Naive thymus-derived CD8-positive, alpha-beta T cell (primary cell): ENCODE measurements around the gene IGFBP6. TPM values are rescaled to one million over a fixed set of nuclear protein-coding genes. Genes with fewer than 3 reads are reported as not detected.
A peak's percentile ranks its signal among the peaks of the same experiment; 100 is the strongest.

Experiments
- ATAC-seq, 2 donors: fragments of 150-1000 bp; cut with Tn5 transposase in 1 of 2; sonication (Bioruptor Pico), chemical (Tn5 transposase) in 1 of 2; 1 replicate in 1 of 2; 2 replicates in 1 of 2; pipeline ENCODE4 v1.10.0; 2021; ENCODE audit warnings: mild to moderate bottlenecking in 2 of 2, moderate library complexity in 2 of 2
- POLR2A ChIA-PET: fragments of 350-600 bp; sonication (Branson Sonifier 250); formaldehyde crosslinking; loops from one replicate; lab custom pipeline; 2021; ENCODE audit warnings: antibody characterized with exemption; lab: Charles Lee
- DNase-seq, 10 donors: peaks; one replicate each; pipeline versions ENCODE4 v3.0.0 to v3.0.0-alpha.2; 2020 to 2022
- H3K27ac Mint-ChIP-seq, 10 donors: one replicate each; pipeline ENCODE4 v1.8.0; 2020 to 2022; ENCODE audit warnings: mild to moderate bottlenecking in 10 of 10, mixed read lengths in 10 of 10, moderate library complexity in 4 of 10, inconsistent platforms in 1 of 10
- H3K27me3 Mint-ChIP-seq, 5 donors: one replicate each; pipeline ENCODE4 v1.8.0; 2021 to 2022; ENCODE audit warnings: mixed read lengths in 5 of 5
- H3K36me3 Mint-ChIP-seq, 3 donors: one replicate each; pipeline ENCODE4 v1.8.0; 2020 to 2022; ENCODE audit warnings: mixed read lengths in 3 of 3, mild to moderate bottlenecking in 2 of 3, inconsistent platforms in 1 of 3
- H3K4me1 Mint-ChIP-seq, 4 donors: one replicate each; pipeline ENCODE4 v1.8.0; 2021 to 2022; ENCODE audit warnings: mixed read lengths in 4 of 4
- H3K4me3 Mint-ChIP-seq, 10 donors: one replicate each; pipeline ENCODE4 v1.8.0; 2020 to 2022; ENCODE audit warnings: mild to moderate bottlenecking in 10 of 10, mixed read lengths in 10 of 10, moderate library complexity in 6 of 10, inconsistent platforms in 1 of 10
- H3K9me3 Mint-ChIP-seq, 9 donors: one replicate each; pipeline ENCODE4 v1.8.0; 2020 to 2022; ENCODE audit warnings: mixed read lengths in 9 of 9, mild to moderate bottlenecking in 3 of 9, inconsistent platforms in 1 of 9, moderate library complexity in 1 of 9
- polyA plus RNA-seq, 3 donors: library from polyadenylated mRNA; unstranded; fragments of 300-500 nt; fragmentation: Illumina TruSeq; gene quantifications; one replicate each; pipeline ENCODE4 v1.2.3, GENCODE V29; 2021
- total RNA-seq, 8 experiments: library from RNA in 2 of 8; stranded (reverse) in 2 of 8; gene quantifications; one replicate each; pipeline ENCODE4 v1.2.3 and lab custom pipeline; 2021 to 2026

IGFBP6 gene
- total and polyA plus RNA-seq, 5 experiments from 2014 or later: 0.65 to 16.9 (median 12.2) TPM; not detected in 1

- Mint-ChIP-seq H3K9me3 (no peaks in the 10 kb centered on the region), H3K36me3 (peaks cover 0 to 19% (median 2%) of the 10 kb centered on the region in 3 donors), H3K27ac (peak overlapping the region in 1 of 10 donors; percentile 22), H3K4me1 (peaks cover 3 to 14% (median 5%) of the 10 kb centered on the region in 4 donors), H3K27me3 (no peaks in the 10 kb centered on the region), H3K4me3 (no peak overlapping the region)
- DNase-seq (peak in 1 of 10 donors; percentile 61), ATAC-seq (no peak)
- POLR2A ChIA-PET: interaction anchor here (0.6 to 2.3 kb wide), 6 partner anchors 13 to 179 kb away, joined by 3 to 7 read pairs (median 6); partner anchors contain the start of genes SOAT2 and SPRYD3
These were observed 36.7 kb upstream of the IGFBP6 start for GRCh38 chr12:53060721-53061276.

- ATAC-seq (peak in 1 of 2 donors; percentile 28), DNase-seq (peak in 1 of 10 donors; percentile 34)
- H3K4me1 Mint-ChIP-seq: peaks cover 8 to 20% (median 11%) of the 10 kb centered on the region in 4 donors
- POLR2A ChIA-PET: interaction anchor here (1.2 to 2.3 kb wide), 5 partner anchors 14 to 41 kb away, joined by 3 to 7 read pairs (median 6); partner anchors contain the start of genes SOAT2 and SPRYD3
- peak overlapping the region in 5 of 10 donors; percentile 24 to 87 (median 55) for H3K27ac Mint-ChIP-seq
- no peak overlapping the region for H3K4me3 Mint-ChIP-seq
- no peaks in the 10 kb centered on the region for H3K27me3 Mint-ChIP-seq
- peaks cover 0 to 26% (median 2%) of the 10 kb centered on the region in 3 donors for H3K36me3 Mint-ChIP-seq
- no peaks in the 10 kb centered on the region for H3K9me3 Mint-ChIP-seq
These were observed 36.0 kb upstream of the IGFBP6 start for GRCh38 chr12:53061404-53062010.

- H3K9me3 Mint-ChIP-seq: no peaks in the 10 kb centered on the region
- no peaks in the 10 kb centered on the region for H3K27me3 Mint-ChIP-seq
- ATAC-seq (no peak), DNase-seq (peak in 1 of 10 donors; percentile 60)
- H3K36me3 Mint-ChIP-seq: peaks cover 0 to 34% (median 2%) of the 10 kb centered on the region in 3 donors
- POLR2A ChIA-PET: interaction anchor here (1.2 to 2.3 kb wide), 7 partner anchors 14 to 40 kb away, joined by 3 to 7 read pairs (median 5); partner anchors contain the start of genes SOAT2 and SPRYD3
- peaks cover 8 to 21% (median 13%) of the 10 kb centered on the region in 4 donors for H3K4me1 Mint-ChIP-seq
- H3K27ac Mint-ChIP-seq: peak overlapping the region in 3 of 10 donors; percentile 47 to 79 (median 55)
- no peak overlapping the region for H3K4me3 Mint-ChIP-seq
These were observed 35.2 kb upstream of the IGFBP6 start for GRCh38 chr12:53062011-53062961.

- Mint-ChIP-seq H3K9me3 (no peaks in the 10 kb centered on the region), H3K36me3 (peaks cover 0 to 40% (median 2%) of the 10 kb centered on the region in 3 donors), H3K4me3 (no peak overlapping the region), H3K27me3 (no peaks in the 10 kb centered on the region), H3K4me1 (peaks cover 8 to 22% (median 13%) of the 10 kb centered on the region in 4 donors), H3K27ac (peak overlapping the region in 2 of 10 donors; percentile 49 to 91)
- POLR2A ChIA-PET: interaction anchor here (0.6 to 1.7 kb wide), 4 partner anchors 8 to 49 kb away, joined by 4 to 5 read pairs (median 5); partner anchors contain the start of gene SPRYD3
- ATAC-seq (no peak), DNase-seq (peak in 1 of 10 donors; percentile 43)
These were observed 34.3 kb upstream of the IGFBP6 start for GRCh38 chr12:53062977-53063707.

- Mint-ChIP-seq H3K4me1 (peaks cover 10 to 29% (median 13%) of the 10 kb centered on the region in 4 donors), H3K27ac (peak overlapping the region in 2 of 10 donors; percentile 79 to 91), H3K27me3 (no peaks in the 10 kb centered on the region), H3K4me3 (no peak overlapping the region), H3K36me3 (peaks cover 0 to 46% (median 2%) of the 10 kb centered on the region in 3 donors), H3K9me3 (no peaks in the 10 kb centered on the region)
- DNase-seq (peak in 1 of 10 donors; percentile 55), ATAC-seq (no peak)
- POLR2A ChIA-PET: interaction anchor here (1.1 to 6.4 kb wide), 6 partner anchors 9 to 116 kb away, joined by 3 to 34 read pairs (median 5); partner anchors contain the start of genes CSAD, IGFBP6, SOAT2 and SPRYD3
These were observed 33.5 kb upstream of the IGFBP6 start for GRCh38 chr12:53063708-53064612.

- Mint-ChIP-seq H3K27me3 (no peaks in the 10 kb centered on the region), H3K27ac (peak overlapping the region in 3 of 10 donors; percentile 18 to 72 (median 43)), H3K4me3 (no peak overlapping the region), H3K36me3 (peaks cover 0 to 49% (median 2%) of the 10 kb centered on the region in 3 donors), H3K4me1 (peaks cover 12 to 29% (median 13%) of the 10 kb centered on the region in 4 donors), H3K9me3 (no peaks in the 10 kb centered on the region)
- POLR2A ChIA-PET: interaction anchor here (1.1 to 6.4 kb wide), 6 partner anchors 10 to 115 kb away, joined by 3 to 34 read pairs (median 9); partner anchors contain the start of genes CSAD, IGFBP6, SOAT2 and SPRYD3
- ATAC-seq (no peak), DNase-seq (peak in 1 of 10 donors; percentile 27)
These were observed 32.6 kb upstream of the IGFBP6 start for GRCh38 chr12:53064613-53065436.

GRCh38 chr12:53065470-53065869, 32.0 kb upstream of the IGFBP6 start:
- Mint-ChIP-seq H3K27ac (peak overlapping the region in 1 of 10 donors; percentile 18), H3K9me3 (no peaks in the 10 kb centered on the region), H3K4me1 (peaks cover 12 to 29% (median 14%) of the 10 kb centered on the region in 4 donors), H3K36me3 (peaks cover 0 to 55% (median 4%) of the 10 kb centered on the region in 3 donors), H3K27me3 (no peaks in the 10 kb centered on the region), H3K4me3 (no peak overlapping the region)
- POLR2A ChIA-PET: interaction anchor here (0.6 to 6.4 kb wide), 6 partner anchors 14 to 224 kb away, joined by 3 to 34 read pairs (median 9); partner anchors contain the start of genes IGFBP6, SOAT2 and SPRYD3
- ATAC-seq (no peak), DNase-seq (no peak)

- POLR2A ChIA-PET: interaction anchor here (0.6 to 6.4 kb wide), 7 partner anchors 13 to 223 kb away, joined by 3 to 34 read pairs (median 4); partner anchors contain the start of genes IGFBP6, SOAT2 and SPRYD3
- H3K36me3 Mint-ChIP-seq: peaks cover 0 to 63% (median 7%) of the 10 kb centered on the region in 3 donors
- H3K4me1 Mint-ChIP-seq: peaks cover 12 to 31% (median 18%) of the 10 kb centered on the region in 4 donors
- ATAC-seq (peak; percentile 63 to 83), DNase-seq (peak; percentile 31 to 75 (median 60))
- no peaks in the 10 kb centered on the region for H3K27me3 Mint-ChIP-seq
- no peak overlapping the region for H3K4me3 Mint-ChIP-seq
- no peaks in the 10 kb centered on the region for H3K9me3 Mint-ChIP-seq
- H3K27ac Mint-ChIP-seq: peak overlapping the region in 8 of 10 donors; percentile 33 to 88 (median 68)
These were observed 31.2 kb upstream of the IGFBP6 start for GRCh38 chr12:53065975-53066931.
